Neural progenitor cell (in vitro differentiated cells): ENCODE results near the gene CHST12.
"Not testable (repeated sequence)": the region's sequence is repeated elsewhere in the genome, so short reads cannot be mapped to it uniquely, and the experiment has no call there.

Source experiments
- CTCF ChIP-seq: fragments of 200-600 bp; sonication (generic); IDR thresholded peaks from 2 replicates; pipeline ENCODE4 v1.5.1; 2017; ENCODE audit warnings: antibody characterized with exemption, mild to moderate bottlenecking
- EZH2 ChIP-seq: fragments of 200-600 bp; sonication (generic); IDR thresholded peaks from 2 replicates; pipeline ENCODE4 v1.6.1; 2017; ENCODE audit warnings: antibody characterized with exemption, mild to moderate bottlenecking, moderate library complexity

- not testable (repeated sequence) for TF ChIP-seq CTCF, EZH2
Measured at GRCh38 chr7:2453849-2454248, 50.4 kb downstream of the CHST12 start.
